Gastrocnemius medialis (tissue), 4 donors: ENCODE measurements around the gene DIP2C.

Experiments
- POLR2A ChIP-seq, 2 donors: fragments of 450-650 bp; IDR thresholded peaks; one replicate each; pipeline ENCODE4 v1.6.1; 2017; ENCODE audit warnings: antibody characterized with exemption in 2 of 2, mild to moderate bottlenecking in 2 of 2, moderate library complexity in 2 of 2
- TF ChIP-seq, protein P1 (sequence below), 5 experiments: fragments of 450-650 bp in 3 of 5; fragments of 200-600 bp in 2 of 5; sonication (generic) in 2 of 5; IDR thresholded peaks in 4 of 5; conservative IDR thresholded peaks in 1 of 5; 1 replicate in 4 of 5; 2 replicates in 1 of 5; pipeline ENCODE4 v1.5.1; 2016 to 2019; ENCODE audit warnings: antibody characterized with exemption in 5 of 5, mild to moderate bottlenecking in 3 of 5, moderate library complexity in 3 of 5

DNA sequence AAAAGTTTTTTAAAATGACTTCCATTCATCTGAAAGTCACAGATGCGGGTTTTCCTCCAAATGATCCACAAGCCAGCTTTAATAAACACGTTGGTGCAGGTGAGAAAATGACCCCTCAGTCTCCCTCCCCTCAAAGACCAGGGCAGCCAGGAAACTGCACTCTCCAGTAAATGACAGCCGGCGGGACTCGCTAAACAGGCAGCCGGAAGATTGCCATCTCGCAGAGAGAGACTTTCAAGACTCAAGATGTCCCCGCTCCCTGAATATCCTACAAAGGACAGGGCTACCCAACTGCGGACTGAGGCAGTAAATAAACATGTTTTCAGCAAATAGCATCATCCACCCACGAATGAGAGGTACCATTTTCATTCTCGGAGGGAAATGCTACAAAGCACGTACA, 116.8 kb downstream of the DIP2C start:
- TF ChIP-seq, protein P1, sequence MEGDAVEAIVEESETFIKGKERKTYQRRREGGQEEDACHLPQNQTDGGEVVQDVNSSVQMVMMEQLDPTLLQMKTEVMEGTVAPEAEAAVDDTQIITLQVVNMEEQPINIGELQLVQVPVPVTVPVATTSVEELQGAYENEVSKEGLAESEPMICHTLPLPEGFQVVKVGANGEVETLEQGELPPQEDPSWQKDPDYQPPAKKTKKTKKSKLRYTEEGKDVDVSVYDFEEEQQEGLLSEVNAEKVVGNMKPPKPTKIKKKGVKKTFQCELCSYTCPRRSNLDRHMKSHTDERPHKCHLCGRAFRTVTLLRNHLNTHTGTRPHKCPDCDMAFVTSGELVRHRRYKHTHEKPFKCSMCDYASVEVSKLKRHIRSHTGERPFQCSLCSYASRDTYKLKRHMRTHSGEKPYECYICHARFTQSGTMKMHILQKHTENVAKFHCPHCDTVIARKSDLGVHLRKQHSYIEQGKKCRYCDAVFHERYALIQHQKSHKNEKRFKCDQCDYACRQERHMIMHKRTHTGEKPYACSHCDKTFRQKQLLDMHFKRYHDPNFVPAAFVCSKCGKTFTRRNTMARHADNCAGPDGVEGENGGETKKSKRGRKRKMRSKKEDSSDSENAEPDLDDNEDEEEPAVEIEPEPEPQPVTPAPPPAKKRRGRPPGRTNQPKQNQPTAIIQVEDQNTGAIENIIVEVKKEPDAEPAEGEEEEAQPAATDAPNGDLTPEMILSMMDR (IDR thresholded peaks at IDR 0.05 in 4 of 5, conservative IDR thresholded peaks at IDR 0.05 in 1 of 5): no peak
- no peak for TF ChIP-seq POLR2A (IDR thresholded peaks at IDR 0.05)
